A673 (cell line): ENCODE data around the gene VSTM4. TPM values are rescaled to one million over a fixed set of nuclear protein-coding genes. Genes with fewer than 3 reads are reported as not detected.

ENCODE experiments used
- BruUV-seq: library from RNA; stranded (reverse); fragments of 400-500 nt; replicated peaks from 2 replicates; lab custom pipeline; 2021; lab: Mats Ljungman, UMichigan
- CTCF ChIA-PET: fragments of 300-600 bp; sonication (Branson Sonifier 250); formaldehyde crosslinking; loops from one replicate; lab custom pipeline; 2022; ENCODE audit warnings: antibody characterized with exemption; lab: Charles Lee
- POLR2A ChIA-PET: fragments of 300-600 bp; sonication (Branson Sonifier 250); formaldehyde crosslinking; loops from one replicate; lab custom pipeline; 2022; ENCODE audit warnings: antibody characterized with exemption; ENCODE audit not compliant: low non-redundant PET; lab: Charles Lee
- DNase-seq: peaks from one replicate; pipeline ENCODE4 v3.0.0-alpha.2; 2015; ENCODE audit warnings: low spot score
- H3K27ac ChIP-seq: fragments of 200-600 bp; sonication (generic); 2 replicates; pipeline ENCODE4 v1.5.1; 2016; ENCODE audit warnings: mixed run types, low read depth, mild to moderate bottlenecking, mixed read lengths, antibody characterized with exemption, low read length; ENCODE audit not compliant: poor library complexity, severe bottlenecking
- H3K27me3 ChIP-seq: fragments of 200-600 bp; sonication (generic); replicated peaks from 2 replicates; pipeline ENCODE4 v1.6.1; 2017; ENCODE audit warnings: mixed run types, low read depth, mild to moderate bottlenecking, mixed read lengths, antibody characterized with exemption, low read length; ENCODE audit not compliant: insufficient read depth, poor library complexity
- H3K36me3 ChIP-seq: fragments of 200-600 bp; sonication (generic); 2 replicates; pipeline ENCODE4 v1.6.1; 2016; ENCODE audit warnings: mixed run types, mild to moderate bottlenecking, mixed read lengths, antibody characterized with exemption, low read length; ENCODE audit not compliant: insufficient read depth, poor library complexity, severe bottlenecking
- H3K4me1 ChIP-seq: fragments of 200-600 bp; sonication (generic); 2 replicates; pipeline ENCODE4 v1.6.1; 2017; ENCODE audit warnings: mixed run types, mild to moderate bottlenecking, mixed read lengths, antibody characterized with exemption, low read length; ENCODE audit not compliant: insufficient read depth, poor library complexity, severe bottlenecking
- H3K4me3 ChIP-seq: fragments of 200-600 bp; sonication (generic); 2 replicates; pipeline ENCODE4 v1.5.1; 2016; ENCODE audit warnings: low read depth, mixed run types, mild to moderate bottlenecking, mixed read lengths, low read length; ENCODE audit not compliant: poor library complexity, severe bottlenecking
- H3K9me3 ChIP-seq: fragments of 200-600 bp; sonication (generic); 2 replicates; pipeline ENCODE4 v1.6.1; 2016; ENCODE audit warnings: mixed run types, low read depth, mild to moderate bottlenecking, mixed read lengths, antibody characterized with exemption, low read length; ENCODE audit not compliant: poor library complexity, severe bottlenecking
- CTCF ChIP-seq: fragments of 300-800, 200-600 bp; sonication (generic); conservative IDR thresholded peaks from 2 replicates; pipeline ENCODE4 v1.5.1; 2017; ENCODE audit warnings: low read depth, mild to moderate bottlenecking, antibody characterized with exemption, low read length, moderate library complexity, mixed read lengths
- EZH2 ChIP-seq: fragments of 200-600 bp; sonication (generic); IDR thresholded peaks from 2 replicates; pipeline ENCODE4 v1.6.1; 2017; ENCODE audit warnings: borderline replicate concordance, low read depth, mild to moderate bottlenecking, mixed read lengths, antibody characterized with exemption, low read length; ENCODE audit not compliant: poor library complexity, severe bottlenecking
- intact Hi-C: fragments of 100-400 bp; cut with micrococcal nuclease; formaldehyde crosslinking; loops from one replicate; pipeline ENCODE4 v1.10.0; 2022; ENCODE audit not compliant: unreplicated experiment
- total RNA-seq: library from RNA; stranded (reverse); gene quantifications from 2 replicates; pipeline ENCODE4 v1.2.3, GENCODE V29; 2021

Gene VSTM4
- total RNA-seq, 1 experiment from 2014 or later, result 0.11 TPM

DNA sequence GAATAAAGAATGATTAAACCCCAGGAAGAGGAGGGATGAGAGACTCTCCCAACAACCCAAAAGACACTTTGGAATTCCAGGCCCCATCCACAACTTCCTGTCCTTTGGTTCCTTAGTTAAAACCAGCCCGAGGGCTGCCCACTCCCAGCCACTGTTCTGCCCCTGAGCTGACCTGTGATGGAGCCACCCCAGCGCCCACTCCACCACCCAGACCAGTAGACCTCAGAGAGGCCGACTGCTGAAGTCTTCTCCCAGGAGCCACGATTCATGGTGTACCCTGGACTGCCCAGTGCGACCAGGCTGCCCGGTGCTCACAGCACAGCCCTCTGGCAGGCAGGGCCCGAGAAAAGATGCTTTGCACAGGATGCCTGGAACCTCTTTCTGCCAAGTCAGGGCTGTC is 6.7 kb downstream of the VSTM4 start:
- TF ChIP-seq CTCF (no peak), EZH2 (no peak)
- intact Hi-C loops, result no loop called here
- no TSS peak for BruUV-seq
- Histone ChIP-seq H3K27ac (no peak overlapping the region), H3K9me3 (no peaks in the 10 kb centered on the region), H3K4me1 (no peaks in the 10 kb centered on the region), H3K4me3 (no peak overlapping the region), H3K27me3 (peaks cover 12% of the 10 kb centered on the region), H3K36me3 (no peaks in the 10 kb centered on the region)
- CTCF ChIA-PET, result no interaction called here
- DNase-seq, result no peak
- POLR2A ChIA-PET, result no interaction called here

DNA sequence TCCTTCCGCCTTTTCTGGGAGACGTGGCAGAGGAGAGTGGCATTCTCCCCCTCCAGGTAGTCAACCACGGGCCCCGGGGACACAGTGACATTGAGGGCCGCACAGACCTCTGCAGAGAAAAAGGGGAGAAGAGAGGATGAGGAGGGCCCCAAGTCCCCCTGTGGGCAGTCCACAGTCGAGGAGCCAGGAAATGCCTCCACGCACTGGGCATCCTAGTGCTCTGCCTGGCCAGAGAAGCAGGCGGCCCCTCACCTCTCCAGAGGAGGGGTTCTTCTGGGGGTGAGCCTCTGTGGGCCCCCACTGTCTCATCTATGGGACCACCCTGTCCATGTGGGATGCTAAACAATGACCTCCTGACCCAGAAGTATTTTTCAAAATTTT is 7.4 kb downstream of the VSTM4 start:
- Histone ChIP-seq H3K27me3 (peaks cover 6% of the 10 kb centered on the region), H3K4me1 (no peaks in the 10 kb centered on the region), H3K27ac (no peak overlapping the region), H3K9me3 (no peaks in the 10 kb centered on the region), H3K4me3 (no peak overlapping the region), H3K36me3 (no peaks in the 10 kb centered on the region)
- no TSS peak for BruUV-seq
- TF ChIP-seq EZH2, result no peak
- no peak for TF ChIP-seq CTCF
- ChIA-PET POLR2A (no interaction called here), CTCF (no interaction called here)
- intact Hi-C loops, result no loop called here
- DNase-seq, result no peak

GRCh38 chr10:49107111-49107886 is 8.0 kb downstream of the VSTM4 start:
- Histone ChIP-seq H3K27me3 (peaks cover 3% of the 10 kb centered on the region), H3K4me3 (no peak overlapping the region), H3K9me3 (no peaks in the 10 kb centered on the region), H3K27ac (no peak overlapping the region), H3K36me3 (no peaks in the 10 kb centered on the region), H3K4me1 (no peaks in the 10 kb centered on the region)
- no peak for TF ChIP-seq EZH2
- TF ChIP-seq CTCF, result no peak
- CTCF ChIA-PET, result no interaction called here
- BruUV-seq, result no TSS peak
- POLR2A ChIA-PET, result no interaction called here
- intact Hi-C loops, result no loop called here
- no peak for DNase-seq
